Fibroblast of lung (primary cell): ENCODE data around the gene KDM2A.

Experiments
- EZH2 ChIP-seq: IDR thresholded peaks from 2 replicates; pipeline ENCODE4 v1.5.1; 2012; ENCODE audit warnings: low read length, control low read depth, mild to moderate bottlenecking; ENCODE audit errors: missing control alignments
- TF ChIP-seq, protein P1 (sequence below), 2 donors: IDR thresholded peaks in 1 of 2; conservative IDR thresholded peaks in 1 of 2; 1 replicate in 1 of 2; 2 replicates in 1 of 2; pipeline ENCODE4 v1.5.1; 2011 to 2012; ENCODE audit warnings: low read length in 2 of 2, control low read depth in 1 of 2, inconsistent platforms in 1 of 2, low read depth in 1 of 2, mild to moderate bottlenecking in 1 of 2

DNA sequence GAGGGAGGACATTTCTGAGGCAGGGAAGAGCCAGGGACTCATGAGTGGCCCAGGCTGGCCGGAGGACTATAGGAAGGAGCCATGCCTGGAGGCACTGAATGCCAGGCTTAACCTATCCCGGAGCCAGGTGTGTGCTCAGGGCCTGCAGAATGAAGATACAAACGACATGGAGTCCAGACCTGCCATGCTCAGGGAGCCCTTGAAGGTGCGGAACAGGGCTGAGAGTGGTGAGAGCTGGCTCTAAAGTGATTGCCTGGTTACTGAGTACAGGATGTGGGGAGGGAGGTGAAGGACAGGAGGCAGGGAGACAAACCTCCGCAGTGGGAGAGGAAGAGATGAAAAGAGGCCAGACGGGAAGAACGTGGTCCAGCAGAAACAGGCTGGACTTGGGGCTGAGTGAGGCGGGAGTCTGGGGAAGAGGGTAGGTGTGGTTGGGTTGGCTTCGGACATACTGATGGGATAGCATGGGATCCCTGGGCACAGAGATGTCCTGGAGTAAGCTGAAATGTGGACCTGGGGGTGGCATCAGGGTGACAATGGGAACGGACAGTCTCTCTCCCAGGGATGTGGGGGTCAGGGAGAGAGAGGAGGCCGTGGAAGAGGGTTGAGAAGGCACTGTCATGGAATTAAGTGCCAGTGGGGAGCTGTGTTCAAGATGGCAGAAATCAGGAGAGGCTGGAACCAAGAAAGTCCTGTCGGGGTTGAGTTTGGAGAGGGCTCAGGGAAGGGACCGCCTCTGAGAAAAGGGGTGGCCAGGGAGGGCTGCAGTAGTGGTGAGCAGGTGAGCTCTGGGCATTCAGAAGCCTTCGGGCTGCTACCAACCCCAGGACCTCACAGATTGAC lies 168.5 kb downstream of the KDM2A start:
- TF ChIP-seq, protein P1, sequence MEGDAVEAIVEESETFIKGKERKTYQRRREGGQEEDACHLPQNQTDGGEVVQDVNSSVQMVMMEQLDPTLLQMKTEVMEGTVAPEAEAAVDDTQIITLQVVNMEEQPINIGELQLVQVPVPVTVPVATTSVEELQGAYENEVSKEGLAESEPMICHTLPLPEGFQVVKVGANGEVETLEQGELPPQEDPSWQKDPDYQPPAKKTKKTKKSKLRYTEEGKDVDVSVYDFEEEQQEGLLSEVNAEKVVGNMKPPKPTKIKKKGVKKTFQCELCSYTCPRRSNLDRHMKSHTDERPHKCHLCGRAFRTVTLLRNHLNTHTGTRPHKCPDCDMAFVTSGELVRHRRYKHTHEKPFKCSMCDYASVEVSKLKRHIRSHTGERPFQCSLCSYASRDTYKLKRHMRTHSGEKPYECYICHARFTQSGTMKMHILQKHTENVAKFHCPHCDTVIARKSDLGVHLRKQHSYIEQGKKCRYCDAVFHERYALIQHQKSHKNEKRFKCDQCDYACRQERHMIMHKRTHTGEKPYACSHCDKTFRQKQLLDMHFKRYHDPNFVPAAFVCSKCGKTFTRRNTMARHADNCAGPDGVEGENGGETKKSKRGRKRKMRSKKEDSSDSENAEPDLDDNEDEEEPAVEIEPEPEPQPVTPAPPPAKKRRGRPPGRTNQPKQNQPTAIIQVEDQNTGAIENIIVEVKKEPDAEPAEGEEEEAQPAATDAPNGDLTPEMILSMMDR (conservative IDR thresholded peaks at IDR 0.05 in 1 of 2, IDR thresholded peaks at IDR 0.05 in 1 of 2; ENCODE audit: low read depth in 1 of 2, low read length in 2 of 2), result no peak
- no peak for TF ChIP-seq EZH2
